ENCODE measurements around the gene APOBEC2. TPM values are rescaled to one million over a fixed set of nuclear protein-coding genes. Genes with fewer than 3 reads are reported as not detected.

APOBEC2 gene
- polyA plus RNA-seq, 1 donor (not counting 4 experiments of a cell fraction or from before 2014, with no cell fraction given) = 0.05 TPM

DNA sequence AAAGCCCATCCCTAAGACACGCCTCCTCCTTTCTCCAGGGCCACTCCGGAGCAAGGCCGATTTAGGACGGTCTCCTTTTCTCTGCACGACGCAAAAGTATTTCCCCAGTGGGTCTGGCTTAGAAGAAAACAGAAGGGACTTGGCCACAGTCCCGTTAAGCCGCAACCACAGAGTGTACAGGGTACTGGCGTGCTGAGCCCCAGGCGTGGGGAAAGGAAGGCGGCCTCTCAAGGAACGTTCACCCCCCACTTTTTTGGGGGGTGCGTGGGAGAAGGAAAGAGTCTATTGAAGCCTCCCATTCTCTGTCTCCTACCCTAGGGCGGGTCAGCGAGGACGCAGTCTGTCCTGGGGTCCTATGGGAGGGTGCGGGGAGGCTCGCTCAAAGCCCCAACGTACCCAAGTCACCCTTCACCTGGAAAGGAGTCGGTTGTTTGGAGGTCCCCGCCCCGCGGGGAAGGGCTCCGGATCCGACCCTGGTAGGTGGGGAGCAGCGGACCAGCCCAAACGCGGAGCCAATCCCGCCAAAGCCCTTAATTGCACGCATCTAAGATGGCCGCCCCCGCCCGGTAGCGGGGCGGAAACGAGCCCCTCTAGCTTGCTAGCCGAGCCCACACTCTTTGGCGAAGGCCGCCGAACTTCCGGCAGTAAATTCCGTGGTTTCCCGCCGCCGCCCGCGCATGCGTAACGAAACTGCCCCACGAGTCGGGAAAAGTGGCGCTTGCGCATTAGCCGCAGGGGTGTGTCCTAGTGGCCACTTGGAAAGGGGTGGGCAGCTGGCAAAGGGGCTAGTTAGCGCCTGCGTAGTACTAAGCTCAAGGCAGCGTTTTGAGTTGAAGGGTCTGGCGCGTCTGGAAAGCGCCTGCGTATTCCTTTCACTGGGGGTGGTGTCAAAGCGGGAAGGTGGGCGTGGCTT lies 19.2 kb downstream of the APOBEC2 start, which contains the start of gene OARD1:
TSS of gene OARD1 (minus strand) at position 434 of the 913 bp plus-strand sequence. CDS start 722 bp downstream, outside the sequence.
- peaks cover 37% of the 10 kb centered on the region for H3K79me2 ChIP-seq (ENCODE audit: control insufficient read depth, insufficient read depth, low read length)
- peak; percentile 87 for FAIRE-seq

DNA sequence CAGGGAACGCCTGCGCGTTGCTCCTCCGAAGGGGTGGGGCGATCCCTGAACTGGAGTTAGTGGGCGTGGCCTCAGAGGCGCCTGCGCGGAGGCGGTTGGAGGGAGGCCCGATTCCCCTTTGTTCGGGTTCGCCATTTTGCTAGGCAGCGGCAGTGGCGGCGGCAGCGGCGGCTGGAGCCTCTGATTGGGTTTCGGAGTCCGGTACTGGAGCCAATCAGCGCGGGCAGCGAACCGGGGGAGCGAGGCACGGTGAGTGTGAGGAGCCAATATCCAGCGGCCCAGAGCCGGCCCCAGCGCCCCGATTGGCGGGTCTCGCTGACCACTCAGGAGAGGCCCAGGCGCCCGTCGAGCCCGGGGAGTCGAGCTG lies 19.8 kb downstream of the APOBEC2 start, which contains the start of gene NFYA:
TSS of gene NFYA (plus strand) at position 139 of the 367 bp plus-strand sequence. CDS start 6,116 bp downstream, outside the sequence.
- DNase-seq (ENCODE audit: low read depth, low spot score) (no peak), FAIRE-seq (no peak)
- Histone ChIP-seq H3K4me1 (ENCODE audit: control insufficient read depth, extremely low read depth, insufficient read depth, low read length) (peaks cover 11% of the 10 kb centered on the region), H4K20me1 (ENCODE audit: control insufficient read depth, extremely low read depth, insufficient read depth, low read length) (no peaks in the 10 kb centered on the region), H3K36me3 (ENCODE audit: control insufficient read depth in 2 of 2, extremely low read depth in 1 of 2, insufficient read depth in 2 of 2, low read length in 2 of 2) (peaks cover 0 to 7% of the 10 kb centered on the region in 2 experiments), H3K9me1 (ENCODE audit: control insufficient read depth, extremely low read depth, insufficient read depth, low read length) (no peaks in the 10 kb centered on the region), H3K4me2 (ENCODE audit: control insufficient read depth, extremely low read depth, insufficient read depth, low read depth, low read length) (peak within 1 kb of the TSS; percentile 88), H3K9ac (ENCODE audit: control insufficient read depth, extremely low read depth, insufficient read depth, low read length) (peak within 1 kb of the TSS; percentile 93), H3K9me3 (ENCODE audit: control insufficient read depth, low read depth, low read length) (no peaks in the 10 kb centered on the region), H3K27ac (ENCODE audit: control insufficient read depth, insufficient read depth, low read length) (peak within 1 kb of the TSS; percentile 96), H3K27me3 (ENCODE audit: control insufficient read depth, extremely low read depth, insufficient read depth, low read length) (no peaks in the 10 kb centered on the region), H3K4me3 (ENCODE audit: control insufficient read depth in 2 of 3, extremely low read depth in 1 of 3, insufficient read depth in 2 of 3, low read depth in 1 of 3, low read length in 3 of 3) (peak within 1 kb of the TSS; percentile 85 to 93 (median 88)), H3K79me2 (ENCODE audit: control insufficient read depth, insufficient read depth, low read length) (peaks cover 43% of the 10 kb centered on the region), H2AFZ (ENCODE audit: control insufficient read depth, low read length) (peak within 1 kb of the TSS; percentile 72)
- dilution Hi-C loops (cut with MboI; ENCODE audit: extremely low pct_ligation_motif_present, low sequenced_read_pairs) = no loop called here
- TF ChIP-seq, protein P1, sequence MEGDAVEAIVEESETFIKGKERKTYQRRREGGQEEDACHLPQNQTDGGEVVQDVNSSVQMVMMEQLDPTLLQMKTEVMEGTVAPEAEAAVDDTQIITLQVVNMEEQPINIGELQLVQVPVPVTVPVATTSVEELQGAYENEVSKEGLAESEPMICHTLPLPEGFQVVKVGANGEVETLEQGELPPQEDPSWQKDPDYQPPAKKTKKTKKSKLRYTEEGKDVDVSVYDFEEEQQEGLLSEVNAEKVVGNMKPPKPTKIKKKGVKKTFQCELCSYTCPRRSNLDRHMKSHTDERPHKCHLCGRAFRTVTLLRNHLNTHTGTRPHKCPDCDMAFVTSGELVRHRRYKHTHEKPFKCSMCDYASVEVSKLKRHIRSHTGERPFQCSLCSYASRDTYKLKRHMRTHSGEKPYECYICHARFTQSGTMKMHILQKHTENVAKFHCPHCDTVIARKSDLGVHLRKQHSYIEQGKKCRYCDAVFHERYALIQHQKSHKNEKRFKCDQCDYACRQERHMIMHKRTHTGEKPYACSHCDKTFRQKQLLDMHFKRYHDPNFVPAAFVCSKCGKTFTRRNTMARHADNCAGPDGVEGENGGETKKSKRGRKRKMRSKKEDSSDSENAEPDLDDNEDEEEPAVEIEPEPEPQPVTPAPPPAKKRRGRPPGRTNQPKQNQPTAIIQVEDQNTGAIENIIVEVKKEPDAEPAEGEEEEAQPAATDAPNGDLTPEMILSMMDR (optimal IDR thresholded peaks at IDR 0.05 in 1 of 3, IDR thresholded peaks at IDR 0.05 in 1 of 3, conservative IDR thresholded peaks at IDR 0.05 in 1 of 3; ENCODE audit: extremely low read depth in 1 of 3, insufficient read depth in 2 of 3, low read length in 3 of 3) = no peak
- no peak for TF ChIP-seq EZH2 (IDR thresholded peaks at IDR 0.05; ENCODE audit: low read length)

More for the DNA sequence above, 19.2 kb downstream of the APOBEC2 start, which contains the start of gene OARD1:
- H3K27me3 ChIP-seq (ENCODE audit: control insufficient read depth, extremely low read depth, insufficient read depth, low read length) = no peaks in the 10 kb centered on the region
- no peaks in the 10 kb centered on the region for H3K9me3 ChIP-seq (ENCODE audit: control insufficient read depth, low read depth, low read length)
- H3K36me3 ChIP-seq (ENCODE audit: control insufficient read depth in 2 of 2, extremely low read depth in 1 of 2, insufficient read depth in 2 of 2, low read length in 2 of 2) = peaks cover 0 to 7% of the 10 kb centered on the region in 2 experiments
- H3K4me3 ChIP-seq (ENCODE audit: control insufficient read depth in 2 of 3, extremely low read depth in 1 of 3, insufficient read depth in 2 of 3, low read depth in 1 of 3, low read length in 3 of 3) = peak within 1 kb of the TSS; percentile 85 to 93 (median 88)
- H3K4me2 ChIP-seq (ENCODE audit: control insufficient read depth, extremely low read depth, insufficient read depth, low read depth, low read length) = peak within 1 kb of the TSS; percentile 88
- H3K27ac ChIP-seq (ENCODE audit: control insufficient read depth, insufficient read depth, low read length) = peak within 1 kb of the TSS; percentile 96
- TF ChIP-seq EZH2 (IDR thresholded peaks at IDR 0.05; ENCODE audit: low read length) = no peak
- TF ChIP-seq, protein P1 (optimal IDR thresholded peaks at IDR 0.05 in 1 of 3, IDR thresholded peaks at IDR 0.05 in 1 of 3, conservative IDR thresholded peaks at IDR 0.05 in 1 of 3; ENCODE audit: extremely low read depth in 1 of 3, insufficient read depth in 2 of 3, low read length in 3 of 3) = no peak
- H2AFZ ChIP-seq (ENCODE audit: control insufficient read depth, low read length) = peak within 1 kb of the TSS; percentile 90
- peak within 1 kb of the TSS; percentile 93 for H3K9ac ChIP-seq (ENCODE audit: control insufficient read depth, extremely low read depth, insufficient read depth, low read length)
- peaks cover 6% of the 10 kb centered on the region for H3K4me1 ChIP-seq (ENCODE audit: control insufficient read depth, extremely low read depth, insufficient read depth, low read length)
- no peaks in the 10 kb centered on the region for H4K20me1 ChIP-seq (ENCODE audit: control insufficient read depth, extremely low read depth, insufficient read depth, low read length)
- H3K9me1 ChIP-seq (ENCODE audit: control insufficient read depth, extremely low read depth, insufficient read depth, low read length) = no peaks in the 10 kb centered on the region
- peak; percentile 97 for DNase-seq (ENCODE audit: low read depth, low spot score)
- dilution Hi-C loops (cut with MboI; ENCODE audit: extremely low pct_ligation_motif_present, low sequenced_read_pairs) = no loop called here
